Heart left ventricle (tissue), 16 donors: ENCODE measurements around the gene SMKR1. TPM values are rescaled to one million over a fixed set of nuclear protein-coding genes. Genes with fewer than 3 reads are reported as not detected.

ENCODE experiments used
- ATAC-seq, 4 donors: fragments of 200-7000 bp; cut with Tn5 transposase; one replicate each; pipeline ENCODE4 v1.9.1; 2020 to 2022; ENCODE audit warnings: moderate library complexity in 4 of 4, mild to moderate bottlenecking in 3 of 4, moderate number of reproducible peaks in 1 of 4
- DNase-seq, 5 donors: peaks; one replicate each; pipeline ENCODE4 v3.0.0-alpha.2; 2020
- H3K27ac ChIP-seq, 12 donors: fragments of 200-600 bp; sonication (generic) in 4 of 12; one replicate each; pipeline versions ENCODE4 v1.5.0 to v1.8.0; 2016 to 2022; ENCODE audit warnings: mild to moderate bottlenecking in 2 of 12
- H3K27me3 ChIP-seq, 9 donors: fragments of 200-600 bp; sonication (generic) in 2 of 9; one replicate each; pipeline versions ENCODE4 v1.5.1 to v1.8.0; 2016 to 2022; ENCODE audit warnings: mild to moderate bottlenecking in 3 of 9
- H3K36me3 ChIP-seq, 9 donors: fragments of 200-600 bp; sonication (generic) in 2 of 9; one replicate each; pipeline versions ENCODE4 v1.5.0 to v1.8.0; 2018 to 2022; ENCODE audit warnings: mild to moderate bottlenecking in 2 of 9
- H3K4me1 ChIP-seq, 12 donors: fragments of 200-600 bp; sonication (generic) in 4 of 12; one replicate each; pipeline versions ENCODE4 v1.5.0 to v1.8.0; 2016 to 2022; ENCODE audit warnings: mild to moderate bottlenecking in 3 of 12
- H3K4me3 ChIP-seq, 12 donors: fragments of 200-600 bp; sonication (generic) in 4 of 12; one replicate each; pipeline versions ENCODE4 v1.5.0 to v1.8.0; 2017 to 2022; ENCODE audit warnings: mild to moderate bottlenecking in 9 of 12, moderate library complexity in 4 of 12
- H3K9me3 ChIP-seq, 12 donors: fragments of 200-600 bp; sonication (generic) in 4 of 12; one replicate each; pipeline versions ENCODE4 v1.5.0 to v1.8.0; 2016 to 2022; ENCODE audit warnings: mild to moderate bottlenecking in 1 of 12
- POLR2A ChIP-seq, 2 donors: fragments of 450-650 bp; IDR thresholded peaks; one replicate each; pipeline ENCODE4 v1.6.1; 2017; ENCODE audit warnings: antibody characterized with exemption in 2 of 2, mild to moderate bottlenecking in 2 of 2, moderate library complexity in 2 of 2
- WGBS, 4 donors: extraction: QIAGEN DNeasy Blood & Tissue Kit in 2 of 4; methylation state at CpG; one replicate each; pipeline versions ENCODE4 v1.1.5 to v1.1.7; 2013 to 2018; 5-methylcytosine and 5-hydroxymethylcytosine counted together
- intact Hi-C, 10 donors: fragments of 100-400 bp; cut with DNase I; formaldehyde crosslinking; loops; one replicate each; pipeline versions ENCODE4 v1.11.1 to v1.14.2; 2022
- polyA plus RNA-seq, 2 donors: library from polyadenylated mRNA; stranded (reverse); fragments of 200-250 nt; gene quantifications; one replicate each; pipeline ENCODE4 v1.2.3, GENCODE V29; 2013
- total RNA-seq, 9 donors: library from RNA; depleted of rRNA in 2 of 9; stranded (reverse); fragments of >200 nt in 2 of 9; fragmentation: NEBNext Ultra II Directional in 3 of 9; extraction: Animal tissue kit (Norgen Biotek cat#: 25700) in 3 of 9; gene quantifications; one replicate each; pipeline versions ENCODE4 v1.1.0 to v1.2.4, GENCODE V29; 2016 to 2023
- TF ChIP-seq, protein P1 (sequence below), 12 donors: fragments of 200-600 bp; sonication (generic) in 4 of 12; IDR thresholded peaks; one replicate each; pipeline versions ENCODE4 v1.5.0 to v1.8.0; 2018 to 2022; ENCODE audit warnings: antibody characterized with exemption in 12 of 12, mild to moderate bottlenecking in 5 of 12
- donor health status: ischemic (EF 13 %, LVEDD 7.1; RV severe dilation, severe dysfunction).
- donor health status: healthy with polysubstance abuse.
- donor health status: DM: no; HTN: yes; CAD: no.
- donor health status: DM: no; HTN: no; CAD: no.
- donor health status: ischemic (EF 25% LVEDD 6.9; RV normal size, moderate dysfunction).
- donor health status: ischemic (EF 25% LVEDD 5.7; RV mildly dilated, moderate dysfunction).
- donor health status: healthy.
- donor health status: DM: yes; HTN: yes; CAD: no.
- donor health status: ischemic (EF 35%, LVEDD 5.7; RV mildly dilated, moderate dysfunction).
- donor health status: nonischemic (EF 11% LVEDD 7.7; RV severe dilation, severe dysfunction).
- donor health status: DM: yes; HTN: yes; CAD: no.
- donor health status: PGD.
- donor health status: ischemic (EF 29% LVEDD 5.4; RV normal size, mild dysfunction).
- donor health status: nonischemic (EF 23%, LVEDD 6.1; RV moderate dilation, normal function).

Gene SMKR1
- total and polyA plus RNA-seq, 11 donors = 0.25 to 0.29 TPM; not detected in 9

- TF ChIP-seq POLR2A (IDR thresholded peaks at IDR 0.05) = no peak
- TF ChIP-seq, protein P1, sequence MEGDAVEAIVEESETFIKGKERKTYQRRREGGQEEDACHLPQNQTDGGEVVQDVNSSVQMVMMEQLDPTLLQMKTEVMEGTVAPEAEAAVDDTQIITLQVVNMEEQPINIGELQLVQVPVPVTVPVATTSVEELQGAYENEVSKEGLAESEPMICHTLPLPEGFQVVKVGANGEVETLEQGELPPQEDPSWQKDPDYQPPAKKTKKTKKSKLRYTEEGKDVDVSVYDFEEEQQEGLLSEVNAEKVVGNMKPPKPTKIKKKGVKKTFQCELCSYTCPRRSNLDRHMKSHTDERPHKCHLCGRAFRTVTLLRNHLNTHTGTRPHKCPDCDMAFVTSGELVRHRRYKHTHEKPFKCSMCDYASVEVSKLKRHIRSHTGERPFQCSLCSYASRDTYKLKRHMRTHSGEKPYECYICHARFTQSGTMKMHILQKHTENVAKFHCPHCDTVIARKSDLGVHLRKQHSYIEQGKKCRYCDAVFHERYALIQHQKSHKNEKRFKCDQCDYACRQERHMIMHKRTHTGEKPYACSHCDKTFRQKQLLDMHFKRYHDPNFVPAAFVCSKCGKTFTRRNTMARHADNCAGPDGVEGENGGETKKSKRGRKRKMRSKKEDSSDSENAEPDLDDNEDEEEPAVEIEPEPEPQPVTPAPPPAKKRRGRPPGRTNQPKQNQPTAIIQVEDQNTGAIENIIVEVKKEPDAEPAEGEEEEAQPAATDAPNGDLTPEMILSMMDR (IDR thresholded peaks at IDR 0.05) = no peak
- ATAC-seq = no peak
- no peaks in the 10 kb centered on the region for H3K36me3 ChIP-seq
- H3K27me3 ChIP-seq = no peaks in the 10 kb centered on the region
- DNase-seq = no peak
- no peak overlapping the region for H3K27ac ChIP-seq
- WGBS, 4 donors = 77 to 84% (median 82%) methylated on average over 2 of the region's 2 CpGs
- intact Hi-C loops = loop anchor here in 3 of 10 donors (5.0 to 10.0 kb wide), 2 partner anchors 142 to 335 kb away; no protein-coding TSS in a partner anchor
- no peaks in the 10 kb centered on the region for H3K9me3 ChIP-seq
- no peak overlapping the region for H3K4me3 ChIP-seq
- no peaks in the 10 kb centered on the region for H3K4me1 ChIP-seq
Measured at GRCh38 chr7:129492391-129492790, 9.9 kb upstream of the SMKR1 start.

- DNase-seq (no peak), ATAC-seq (no peak)
- intact Hi-C loops = loop anchor here in 3 of 10 donors (5.0 to 10.0 kb wide), 2 partner anchors 141 to 334 kb away; no protein-coding TSS in a partner anchor
- WGBS, 4 donors = 79 to 93% (median 89%) methylated on average over 1 of the region's 1 CpG
- Histone ChIP-seq H3K27me3 (no peaks in the 10 kb centered on the region), H3K9me3 (no peaks in the 10 kb centered on the region), H3K36me3 (no peaks in the 10 kb centered on the region), H3K27ac (no peak overlapping the region), H3K4me3 (no peak overlapping the region), H3K4me1 (no peaks in the 10 kb centered on the region)
- no peak for TF ChIP-seq POLR2A (IDR thresholded peaks at IDR 0.05)
- TF ChIP-seq, protein P1 (IDR thresholded peaks at IDR 0.05) = peak in 1 of 12 donors; percentile 6
Measured at GRCh38 chr7:129493555-129493954, 8.8 kb upstream of the SMKR1 start.

DNA sequence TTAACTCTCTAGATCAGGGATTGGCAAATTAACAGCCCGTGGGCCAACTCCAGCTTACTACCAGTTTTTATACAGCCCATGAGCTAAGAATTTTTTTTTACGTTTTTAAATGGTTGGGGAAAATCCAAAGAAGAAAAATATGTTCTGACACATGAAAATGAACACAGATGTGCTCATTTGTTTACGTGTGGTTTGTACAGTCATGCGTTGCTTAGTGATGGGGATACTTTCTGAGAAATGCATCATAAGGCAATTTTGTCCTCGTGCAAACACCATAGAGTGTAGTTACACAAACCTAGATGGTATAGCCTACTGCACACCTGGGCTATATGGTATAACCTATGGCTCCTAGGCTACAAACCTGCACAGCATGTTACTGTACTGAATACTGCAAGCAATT, 8.3 kb upstream of the SMKR1 start:
- DNase-seq (no peak), ATAC-seq (no peak)
- Histone ChIP-seq H3K36me3 (no peaks in the 10 kb centered on the region), H3K27ac (no peak overlapping the region), H3K9me3 (no peaks in the 10 kb centered on the region), H3K4me1 (no peaks in the 10 kb centered on the region), H3K4me3 (no peak overlapping the region), H3K27me3 (no peaks in the 10 kb centered on the region)
- TF ChIP-seq POLR2A (IDR thresholded peaks at IDR 0.05) = no peak
- TF ChIP-seq, protein P1 (IDR thresholded peaks at IDR 0.05) = no peak
- intact Hi-C loops = loop anchor here in 3 of 10 donors (5.0 to 10.0 kb wide), 2 partner anchors 141 to 333 kb away; no protein-coding TSS in a partner anchor
- WGBS, 4 donors = 82 to 86% (median 84%) methylated on average over 5 of the region's 5 CpGs

GRCh38 chr7:129495987-129496386, 6.3 kb upstream of the SMKR1 start:
- Histone ChIP-seq H3K36me3 (no peaks in the 10 kb centered on the region), H3K27ac (no peak overlapping the region), H3K4me1 (no peaks in the 10 kb centered on the region), H3K27me3 (no peaks in the 10 kb centered on the region), H3K4me3 (no peak overlapping the region), H3K9me3 (no peaks in the 10 kb centered on the region)
- WGBS, 4 donors = 60 to 75% (median 69%) methylated on average over 1 of the region's 1 CpG
- no peak for ATAC-seq
- intact Hi-C loops = loop anchor here in 3 of 10 donors (10.0 kb wide), 1 partner anchor 139 kb away; no protein-coding TSS in a partner anchor
- TF ChIP-seq POLR2A (IDR thresholded peaks at IDR 0.05) = no peak
- TF ChIP-seq, protein P1 (IDR thresholded peaks at IDR 0.05) = no peak
- DNase-seq = no peak
